HUES64 (cell line): ENCODE results near the gene PDE4B.

ENCODE experiments used
- H3K27ac ChIP-seq: 2 replicates; pipeline ENCODE4 v1.7.0; 2013; ENCODE audit warnings: low read depth, low read length, inconsistent platforms
- H3K27me3 ChIP-seq: 2 replicates; pipeline ENCODE4 v1.6.1; 2013; ENCODE audit warnings: mild to moderate bottlenecking, low read length; ENCODE audit not compliant: insufficient read depth
- H3K36me3 ChIP-seq: 2 replicates; pipeline ENCODE4 v1.6.1; 2013; ENCODE audit warnings: mild to moderate bottlenecking, low read length; ENCODE audit not compliant: insufficient read depth
- H3K4me1 ChIP-seq: 2 replicates; pipeline ENCODE4 v1.6.1; 2013; ENCODE audit warnings: mild to moderate bottlenecking, low read length, moderate library complexity; ENCODE audit not compliant: insufficient read depth
- H3K4me3 ChIP-seq: 2 replicates; pipeline ENCODE4 v1.5.1; 2013; ENCODE audit warnings: mild to moderate bottlenecking, low read length, moderate library complexity
- H3K9ac ChIP-seq: 2 replicates; pipeline ENCODE4 v1.6.1; 2013; ENCODE audit warnings: mild to moderate bottlenecking, low read depth, low read length
- H3K9me3 ChIP-seq: 2 replicates; pipeline ENCODE4 v1.6.1; 2013; ENCODE audit warnings: low read depth, low read length; ENCODE audit not compliant: insufficient read depth
- WGBS: fragments of 150-250, 120-280 bp; methylation state at CpG from one replicate; pipeline ENCODE4 v1.1.7; 2013; ENCODE audit warnings: missing lambda C conversion rate; 5-methylcytosine and 5-hydroxymethylcytosine counted together

The PDE4B gene

DNA sequence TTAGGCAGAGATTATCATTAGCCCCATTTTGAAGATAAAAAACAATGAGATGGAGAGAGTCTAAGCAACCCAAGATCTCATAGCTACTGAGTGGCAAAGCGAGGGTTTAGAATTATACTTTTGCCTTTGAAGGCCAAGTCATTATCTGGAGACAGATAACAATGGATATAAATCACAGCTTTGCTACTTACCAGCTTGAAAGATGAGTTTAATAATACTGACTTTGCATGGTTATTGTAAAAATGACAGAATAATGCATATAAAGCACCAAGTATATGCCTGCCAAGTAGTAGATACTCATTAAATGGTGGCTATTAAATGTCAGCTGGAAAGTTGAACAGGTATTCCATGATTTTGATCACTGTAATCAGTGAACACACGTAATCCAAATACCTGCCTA, 499.6 kb downstream of the PDE4B start:
- H3K4me1 ChIP-seq = no peaks in the 10 kb centered on the region; the same call in 1 of the 2 replicates

DNA sequence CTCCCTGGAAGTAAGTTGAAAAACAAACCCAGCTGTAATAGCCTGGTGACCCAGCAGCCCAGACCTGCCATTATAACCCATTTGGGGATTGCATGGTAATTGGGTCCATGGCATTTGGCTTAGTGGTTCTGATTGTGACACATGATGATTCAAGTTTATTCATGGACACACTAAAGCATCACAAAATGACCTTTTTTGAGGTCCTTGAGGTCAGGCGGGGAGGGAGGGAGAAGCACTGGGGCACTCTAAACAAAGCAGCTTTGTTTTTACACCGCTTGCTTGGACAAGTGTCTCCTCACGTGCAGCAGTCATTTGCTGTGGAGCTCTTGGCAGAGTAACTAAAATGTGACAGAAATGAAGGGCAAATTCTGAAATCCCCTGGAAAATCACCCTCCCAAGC, 500.2 kb downstream of the PDE4B start:
- H3K36me3 ChIP-seq = no peaks in the 10 kb centered on the region
- H3K27ac ChIP-seq = no peak overlapping the region
- no peaks in the 10 kb centered on the region for H3K9me3 ChIP-seq
- no peaks in the 10 kb centered on the region; the same call in 1 of the 2 replicates for H3K4me1 ChIP-seq
- H3K9ac ChIP-seq = no peak overlapping the region
- no peaks in the 10 kb centered on the region for H3K27me3 ChIP-seq
- H3K4me3 ChIP-seq = no peak overlapping the region
- 89% methylated on average over 3 of the region's 3 CpGs for WGBS

More for the DNA sequence above, 499.6 kb downstream of the PDE4B start:
- Histone ChIP-seq H3K9me3 (no peaks in the 10 kb centered on the region), H3K27ac (no peak overlapping the region), H3K9ac (no peak overlapping the region), H3K36me3 (no peaks in the 10 kb centered on the region), H3K27me3 (no peaks in the 10 kb centered on the region), H3K4me3 (no peak overlapping the region)
- WGBS = 89% methylated on average over 2 of the region's 2 CpGs

DNA sequence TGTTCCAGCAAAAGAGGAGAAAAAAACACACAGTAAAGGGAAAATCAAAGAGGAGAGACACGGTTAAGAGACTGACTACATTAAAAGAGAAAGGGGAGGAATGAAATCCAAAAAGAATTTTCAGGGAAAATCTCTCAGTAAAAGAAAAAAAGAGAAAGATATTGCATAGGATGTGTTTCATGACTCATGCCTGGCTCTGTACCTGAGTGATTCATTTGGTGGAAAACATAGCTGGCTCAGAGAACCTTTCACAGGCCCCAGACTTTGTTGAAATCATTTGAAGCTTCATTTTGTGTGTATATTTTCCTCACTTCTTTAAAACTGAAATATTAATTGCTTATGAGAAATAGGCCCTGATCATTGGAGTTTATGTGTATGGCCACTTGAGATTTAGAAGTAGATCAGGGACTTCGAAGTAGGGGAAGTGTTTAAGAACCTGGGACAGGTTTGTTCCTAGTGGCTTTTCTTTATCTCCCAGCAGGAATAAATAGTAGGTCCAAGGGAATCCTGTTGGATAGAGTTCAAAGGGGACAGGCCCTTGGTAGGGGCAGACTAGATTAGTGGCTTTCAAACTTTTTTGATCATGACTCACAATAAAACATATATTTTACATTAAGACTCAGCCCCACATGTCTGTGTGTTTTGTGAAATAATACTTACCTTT, 502.1 kb downstream of the PDE4B start:
- Histone ChIP-seq H3K27ac (no peak overlapping the region), H3K36me3 (no peaks in the 10 kb centered on the region), H3K27me3 (no peaks in the 10 kb centered on the region), H3K4me1 (no peaks in the 10 kb centered on the region; the same call in 1 of the 2 replicates), H3K4me3 (no peak overlapping the region), H3K9ac (no peak overlapping the region), H3K9me3 (no peaks in the 10 kb centered on the region)
- WGBS = 86% methylated on average over 2 of the region's 2 CpGs

DNA sequence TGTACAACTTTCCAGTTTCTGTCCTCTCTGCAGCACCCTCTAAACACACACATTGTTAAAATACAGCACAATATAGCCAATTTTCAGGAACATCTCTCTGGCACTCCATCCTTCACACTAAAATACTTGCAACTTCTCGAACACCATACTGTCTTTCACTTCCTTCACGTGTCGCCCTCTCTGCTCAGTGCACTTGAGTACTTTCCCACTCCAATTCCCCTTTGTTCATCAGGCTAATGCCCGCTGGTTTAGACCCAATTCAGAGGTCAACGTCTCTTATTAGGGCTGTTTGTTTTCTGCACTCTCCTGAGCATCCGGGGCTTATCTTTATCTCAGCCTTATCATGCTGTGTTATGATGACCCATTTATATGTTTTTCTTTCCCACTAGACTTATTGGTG, 503.1 kb downstream of the PDE4B start:
- no peak overlapping the region for H3K27ac ChIP-seq
- no peak overlapping the region for H3K9ac ChIP-seq

DNA sequence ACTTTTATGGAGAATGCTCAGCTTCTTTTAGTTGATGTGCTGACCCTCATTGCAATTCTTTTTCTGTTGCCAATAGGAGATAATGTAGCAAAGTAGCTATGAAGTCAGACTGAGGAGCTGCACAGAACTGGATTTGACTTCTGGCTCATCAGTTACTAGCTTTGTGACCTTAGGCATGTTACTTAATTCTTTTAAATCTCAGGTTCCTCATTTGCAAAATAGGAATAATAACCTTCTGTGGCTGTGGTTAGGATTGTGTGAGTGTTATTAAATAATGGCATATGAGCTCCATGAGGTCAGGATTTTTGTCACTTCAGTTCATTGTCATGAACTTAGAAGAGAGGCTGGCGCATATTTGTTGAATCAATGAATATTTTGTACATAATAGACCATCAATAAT, 503.7 kb downstream of the PDE4B start:
- WGBS = 100% methylated on average over 1 of the region's 1 CpG
- Histone ChIP-seq H3K4me3 (no peak overlapping the region), H3K4me1 (no peaks in the 10 kb centered on the region; the same call in none of the 2 replicates), H3K9ac (no peak overlapping the region), H3K27me3 (no peaks in the 10 kb centered on the region), H3K36me3 (no peaks in the 10 kb centered on the region), H3K9me3 (no peaks in the 10 kb centered on the region), H3K27ac (no peak overlapping the region)

More for the DNA sequence above, 503.1 kb downstream of the PDE4B start:
- no peaks in the 10 kb centered on the region; the same call in none of the 2 replicates for H3K4me1 ChIP-seq
- 91% methylated on average over 6 of the region's 6 CpGs for WGBS
- H3K27me3 ChIP-seq = no peaks in the 10 kb centered on the region
- H3K4me3 ChIP-seq = no peak overlapping the region
- H3K36me3 ChIP-seq = no peaks in the 10 kb centered on the region
- no peaks in the 10 kb centered on the region for H3K9me3 ChIP-seq

DNA sequence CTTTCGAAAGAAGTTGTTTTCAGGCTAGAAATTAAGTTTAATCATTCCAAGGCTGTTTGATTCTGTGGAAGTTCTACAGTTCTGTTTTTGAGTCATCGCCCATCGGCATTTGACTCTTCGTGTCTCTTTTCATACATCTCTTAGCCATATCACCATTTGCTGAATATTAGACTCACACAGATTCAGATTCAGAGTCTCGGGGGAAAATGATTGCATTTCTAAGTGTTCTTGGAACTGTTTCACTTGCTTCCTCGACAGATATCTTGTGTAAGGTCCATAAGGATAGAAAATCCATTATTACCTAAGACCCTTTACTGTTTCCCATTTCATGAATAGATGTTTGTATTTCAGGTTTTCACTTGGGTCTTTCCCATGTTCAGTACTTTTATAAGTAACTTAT, 504.3 kb downstream of the PDE4B start:
- H3K9ac ChIP-seq = no peak overlapping the region
- H3K4me1 ChIP-seq = no peaks in the 10 kb centered on the region; the same call in none of the 2 replicates
- no peak overlapping the region for H3K27ac ChIP-seq
- WGBS = 95% methylated on average over 6 of the region's 6 CpGs
- H3K4me3 ChIP-seq = no peak overlapping the region
- H3K9me3 ChIP-seq = no peaks in the 10 kb centered on the region
- H3K27me3 ChIP-seq = no peaks in the 10 kb centered on the region
- no peaks in the 10 kb centered on the region for H3K36me3 ChIP-seq

DNA sequence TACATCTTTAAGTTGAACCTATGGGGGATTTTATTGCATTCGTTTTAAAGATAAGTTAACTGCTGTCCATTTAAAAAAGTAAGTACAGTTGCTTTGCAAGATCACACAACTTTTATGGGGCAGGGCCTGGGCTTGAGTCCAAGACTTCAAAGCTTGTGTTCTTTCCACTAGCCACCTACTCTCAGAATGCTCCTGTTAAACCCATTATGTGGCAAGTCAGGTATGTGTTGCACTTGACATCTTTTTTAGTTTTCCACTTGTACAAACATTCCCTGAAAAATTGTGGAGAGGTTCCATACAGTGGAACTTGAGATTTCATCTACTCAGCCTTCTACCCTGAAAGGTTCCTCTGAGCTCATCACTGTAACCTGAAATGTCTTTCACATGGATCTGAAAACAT, 505.8 kb downstream of the PDE4B start:
- Histone ChIP-seq H3K9ac (no peak overlapping the region), H3K36me3 (no peaks in the 10 kb centered on the region), H3K9me3 (no peaks in the 10 kb centered on the region), H3K27ac (no peak overlapping the region), H3K4me1 (no peaks in the 10 kb centered on the region; the same call in none of the 2 replicates), H3K4me3 (no peak overlapping the region), H3K27me3 (no peaks in the 10 kb centered on the region)
- WGBS = 94% methylated on average over 1 of the region's 1 CpG

DNA sequence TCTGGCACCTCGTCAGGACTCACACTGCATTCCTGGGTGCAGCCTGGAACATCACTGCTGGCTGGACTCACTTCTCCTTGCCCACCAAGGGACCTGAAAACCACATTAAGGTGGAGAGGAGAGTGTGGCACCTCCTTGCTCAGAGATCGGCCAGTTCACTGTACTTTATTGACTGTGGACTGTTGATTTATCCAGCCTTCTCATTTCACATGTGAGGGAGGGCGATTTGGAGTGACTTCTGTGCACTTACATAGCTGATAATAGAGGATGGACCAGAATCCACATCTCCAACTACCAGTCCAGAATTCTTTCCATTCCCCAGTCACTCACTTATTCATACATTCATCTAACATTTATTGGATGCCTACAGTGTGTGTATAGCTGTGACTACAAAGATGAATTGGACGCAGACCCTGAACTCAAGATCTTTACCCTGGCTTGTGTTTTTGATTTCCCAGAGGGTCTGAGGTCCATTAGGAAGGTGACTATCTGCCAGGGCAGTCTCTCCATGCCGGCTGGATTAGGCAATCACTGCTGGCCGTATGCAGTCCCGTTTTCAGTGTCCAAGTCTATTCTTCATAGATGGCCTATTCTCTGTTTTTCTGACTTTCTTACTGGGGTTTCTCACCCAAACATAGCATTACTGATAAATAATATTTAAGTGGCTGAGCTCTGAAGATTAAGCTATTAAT, 507.7 kb downstream of the PDE4B start:
- Histone ChIP-seq H3K36me3 (no peaks in the 10 kb centered on the region), H3K27ac (no peak overlapping the region), H3K4me3 (no peak overlapping the region), H3K27me3 (no peaks in the 10 kb centered on the region), H3K9me3 (no peaks in the 10 kb centered on the region), H3K9ac (no peak overlapping the region), H3K4me1 (no peaks in the 10 kb centered on the region; the same call in 1 of the 2 replicates)
- WGBS = 94% methylated on average over 5 of the region's 7 CpGs

DNA sequence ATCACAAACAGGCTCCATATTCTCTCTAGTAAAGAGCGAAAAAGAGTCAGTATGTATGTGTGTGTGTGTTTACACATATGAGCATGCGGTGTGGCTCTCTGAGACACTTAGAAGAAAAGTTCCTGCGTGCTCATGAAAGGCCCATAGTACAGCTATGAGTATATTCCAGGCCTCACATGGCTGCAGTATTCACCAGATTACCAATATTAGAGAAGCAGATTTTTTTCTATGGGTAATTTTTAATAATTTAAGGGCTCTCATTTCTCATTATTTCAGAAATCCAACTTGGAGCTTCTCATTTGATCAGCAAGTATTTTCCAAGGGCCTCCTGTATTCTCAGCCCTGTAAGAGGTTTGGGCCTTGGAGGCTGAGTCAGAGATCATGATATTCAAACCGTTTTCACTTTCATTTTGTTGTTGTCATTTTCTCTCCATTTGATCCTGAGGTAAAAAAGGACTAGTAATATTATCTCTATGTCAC, 508.3 kb downstream of the PDE4B start:
- H3K36me3 ChIP-seq = no peaks in the 10 kb centered on the region
- H3K27ac ChIP-seq = no peak overlapping the region
- H3K4me3 ChIP-seq = no peak overlapping the region
- H3K27me3 ChIP-seq = no peaks in the 10 kb centered on the region
- WGBS = 81% methylated on average over 4 of the region's 4 CpGs
- H3K4me1 ChIP-seq = no peaks in the 10 kb centered on the region; the same call in 1 of the 2 replicates
- no peaks in the 10 kb centered on the region for H3K9me3 ChIP-seq
- H3K9ac ChIP-seq = no peak overlapping the region

DNA sequence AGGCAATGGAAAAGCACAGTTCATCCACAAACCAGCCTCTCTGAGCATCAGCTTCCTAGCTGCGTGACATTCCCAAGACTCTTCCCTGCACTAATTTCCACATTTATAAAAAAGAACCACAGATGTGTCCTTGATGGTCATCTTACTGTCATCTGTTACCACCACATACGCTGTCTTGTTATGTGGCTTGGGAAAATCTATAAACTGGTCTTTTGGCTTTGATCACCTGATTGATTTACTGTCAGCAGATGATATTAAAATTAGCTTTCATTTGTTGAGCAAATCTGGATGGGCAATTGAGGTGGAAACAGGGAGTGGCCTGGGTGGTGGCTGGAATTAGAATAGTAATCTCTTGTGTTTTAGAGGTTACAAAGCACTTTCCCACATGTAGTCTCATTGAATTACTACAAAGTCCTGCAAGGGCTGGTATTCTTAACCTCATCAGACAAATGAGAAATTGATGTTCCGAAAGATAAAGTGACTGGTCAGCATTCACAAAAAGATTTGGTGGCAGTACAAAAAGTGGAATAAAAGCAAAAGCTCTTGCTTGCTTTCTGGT, 509.6 kb downstream of the PDE4B start:
- Histone ChIP-seq H3K27ac (no peak overlapping the region), H3K9ac (no peak overlapping the region), H3K36me3 (no peaks in the 10 kb centered on the region), H3K4me1 (no peaks in the 10 kb centered on the region; the same call in 1 of the 2 replicates), H3K9me3 (no peaks in the 10 kb centered on the region), H3K4me3 (no peak overlapping the region), H3K27me3 (no peaks in the 10 kb centered on the region)
- WGBS = 94% methylated on average over 3 of the region's 3 CpGs

DNA sequence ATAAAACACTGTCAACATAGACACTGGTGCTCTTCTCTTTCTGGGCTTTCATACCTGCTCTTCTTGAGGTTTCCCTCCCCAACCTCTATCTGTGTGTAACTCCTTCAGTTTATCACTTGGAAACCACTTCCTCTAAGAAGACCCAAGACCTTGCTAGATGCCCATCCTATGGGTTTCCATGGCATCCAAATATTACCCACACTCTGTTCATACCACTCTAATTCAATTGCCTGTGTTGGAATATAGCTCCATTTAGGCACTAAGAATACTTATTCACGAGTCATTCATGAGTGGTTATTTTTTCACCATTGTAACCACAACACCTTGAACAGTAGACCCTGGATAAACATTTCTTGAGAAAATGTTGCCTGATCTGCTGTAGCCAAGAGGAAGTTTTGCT, 510.1 kb downstream of the PDE4B start:
- H3K9ac ChIP-seq = no peak overlapping the region
- no peak overlapping the region for H3K4me3 ChIP-seq
- H3K36me3 ChIP-seq = no peaks in the 10 kb centered on the region
- no peaks in the 10 kb centered on the region; the same call in 1 of the 2 replicates for H3K4me1 ChIP-seq
- H3K9me3 ChIP-seq = no peaks in the 10 kb centered on the region
- H3K27me3 ChIP-seq = no peaks in the 10 kb centered on the region
- WGBS = 93% methylated on average over 1 of the region's 1 CpG
- no peak overlapping the region for H3K27ac ChIP-seq
